BLaER1 treated with 17β-estradiol and CSF1 and Interleukin-3, amounts not matched to agents 10 nM and 100 nM (cell line): ENCODE measurements around the gene DDX1.
"Not testable (repeated sequence)": the region's sequence is repeated elsewhere in the genome, so short reads cannot be mapped to it uniquely, and the experiment has no call there.

Experiments
- H3K27ac ChIP-seq, 11 experiments: shearing (Covaris generic); formaldehyde crosslinking; 2 replicates each; pipeline ENCODE4 v1.8.1; 2022
- H3K27me3 ChIP-seq, 11 experiments: shearing (Covaris generic); formaldehyde crosslinking; 2 replicates each; pipeline ENCODE4 v1.8.1; 2022
- H3K36me3 ChIP-seq, 11 experiments: shearing (Covaris generic); formaldehyde crosslinking; 2 replicates each; pipeline ENCODE4 v1.8.1; 2022
- H3K4me1 ChIP-seq, 10 experiments: shearing (Covaris generic); formaldehyde crosslinking; 2 replicates each; pipeline ENCODE4 v1.8.1; 2022
- H3K4me2 ChIP-seq, 11 experiments: shearing (Covaris generic); formaldehyde crosslinking; 2 replicates each; pipeline ENCODE4 v1.8.1; 2022
- H3K4me3 ChIP-seq, 10 experiments: shearing (Covaris generic); formaldehyde crosslinking; 2 replicates each; pipeline ENCODE4 v1.8.1; 2022
- H3K9ac ChIP-seq, 11 experiments: shearing (Covaris generic); formaldehyde crosslinking; 2 replicates each; pipeline ENCODE4 v1.8.1; 2022
- H3K9me3 ChIP-seq, 11 experiments: shearing (Covaris generic); formaldehyde crosslinking; replicated peaks in 1 of 11; 2 replicates each; pipeline ENCODE4 v1.8.1; 2022
- H4K20me1 ChIP-seq, 11 experiments: shearing (Covaris generic); formaldehyde crosslinking; 2 replicates each; pipeline ENCODE4 v1.8.1; 2022
- Cebpa-rat ChIP-seq, 11 experiments: shearing (Covaris generic); IDR thresholded peaks; 2 replicates each; pipeline ENCODE4 v1.8.1; 2022

Gene DDX1

DNA sequence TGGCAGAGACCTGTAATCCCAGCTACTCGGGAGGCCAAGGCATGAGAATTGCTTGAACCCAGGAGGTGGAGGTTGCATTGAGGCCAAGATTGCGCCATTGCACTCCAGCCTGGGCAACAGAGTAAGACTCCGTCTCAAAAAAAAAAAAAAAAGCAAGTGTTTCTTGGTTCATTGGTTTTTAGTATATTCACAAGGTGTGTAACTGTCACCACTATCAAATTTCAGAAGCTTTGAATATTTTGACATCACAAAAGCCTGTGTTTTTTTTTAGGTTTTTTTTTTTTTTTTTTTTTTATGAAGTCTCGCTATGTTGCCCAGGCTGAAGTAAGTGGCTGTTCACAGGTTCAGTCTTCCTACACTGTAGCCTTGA is 16.7 kb downstream of the DDX1 start:
- Histone ChIP-seq H3K27me3 (no peaks in the 10 kb centered on the region), H3K4me1 (no peaks in the 10 kb centered on the region), H3K9me3 (peaks cover 5 to 11% (median 10%) of the 10 kb centered on the region in 11 experiments; a peak in 14 of 22 replicates), H3K4me2 (no peak overlapping the region), H4K20me1 (peaks cover 0 to 13% (median 3%) of the 10 kb centered on the region in 11 experiments; a peak in 6 of 22 replicates), H3K9ac (no peak overlapping the region), H3K4me3 (no peak overlapping the region), H3K36me3 (peaks cover 78 to 81% (median 79%) of the 10 kb centered on the region in 11 experiments), H3K27ac (no peak overlapping the region)
- no peak for TF ChIP-seq Cebpa-rat (IDR thresholded peaks at IDR 0.05)

DNA sequence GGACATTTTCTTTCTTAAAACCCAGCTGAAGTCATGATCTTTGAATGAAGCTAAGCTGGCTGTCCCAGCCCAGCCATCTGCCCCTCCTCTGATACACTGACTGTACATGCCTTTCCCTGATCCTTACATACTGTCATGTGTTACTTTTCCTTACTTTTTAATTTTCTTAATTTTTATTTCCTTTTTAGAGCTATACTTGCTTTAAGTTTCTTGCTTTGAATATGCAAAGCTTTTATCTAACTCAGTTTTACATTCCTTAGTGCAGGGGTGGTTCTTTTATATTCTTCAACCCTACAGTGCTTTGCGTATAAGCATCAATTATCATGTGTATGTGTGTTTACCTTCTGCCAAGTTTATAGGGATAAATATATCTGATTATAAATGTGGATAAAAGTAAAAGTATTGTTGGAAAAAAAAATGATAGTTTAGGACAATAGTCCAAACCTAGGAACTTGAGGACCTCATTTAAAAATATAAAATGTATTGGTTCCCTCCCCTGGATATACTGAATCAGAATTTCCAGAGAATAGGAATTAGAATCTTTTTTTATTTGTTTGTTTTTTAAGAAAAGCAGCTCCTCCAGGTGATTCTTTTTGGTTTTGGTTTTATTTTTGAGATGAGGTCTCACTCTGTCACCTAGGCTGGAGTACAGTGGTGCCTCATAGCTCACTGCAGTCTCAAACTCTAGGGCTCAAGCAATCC is 17.8 kb downstream of the DDX1 start:
- H3K4me2 ChIP-seq, result no peak overlapping the region
- H3K9me3 ChIP-seq, result peaks cover 5 to 11% (median 10%) of the 10 kb centered on the region in 11 experiments; a peak in 14 of 22 replicates
- H3K27ac ChIP-seq, result no peak overlapping the region
- no peaks in the 10 kb centered on the region for H3K27me3 ChIP-seq
- no peak for TF ChIP-seq Cebpa-rat (IDR thresholded peaks at IDR 0.05)
- H3K4me3 ChIP-seq, result no peak overlapping the region
- H3K4me1 ChIP-seq, result no peaks in the 10 kb centered on the region
- peaks cover 77 to 81% (median 79%) of the 10 kb centered on the region in 11 experiments for H3K36me3 ChIP-seq
- H3K9ac ChIP-seq, result no peak overlapping the region
- H4K20me1 ChIP-seq, result peaks cover 0 to 13% (median 3%) of the 10 kb centered on the region in 11 experiments; a peak in 6 of 22 replicates

DNA sequence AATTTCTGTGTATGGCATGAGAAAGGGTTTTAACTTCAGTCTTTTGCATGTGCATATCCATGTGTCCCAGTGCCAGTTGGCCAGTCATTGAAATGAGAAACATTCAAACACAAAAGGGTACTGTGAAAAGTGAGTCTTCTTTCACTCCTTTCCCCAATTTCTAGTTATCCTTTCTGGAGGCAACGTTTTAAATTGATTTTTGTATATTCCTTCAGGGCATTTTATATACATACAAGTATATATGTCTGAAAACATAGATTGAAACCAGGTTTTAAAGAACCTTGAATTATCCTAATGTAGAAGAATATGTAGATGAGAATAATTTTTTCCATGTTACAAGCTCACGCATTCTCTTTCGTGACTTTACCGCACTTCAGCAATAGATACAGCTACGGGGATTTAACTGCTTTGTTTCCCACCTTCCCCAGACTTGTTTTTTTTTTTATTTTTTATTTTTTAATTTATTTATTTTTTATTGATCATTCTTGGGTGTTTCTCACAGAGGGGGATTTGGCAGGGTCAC is 18.8 kb downstream of the DDX1 start:
- no peak for TF ChIP-seq Cebpa-rat (IDR thresholded peaks at IDR 0.05)
- no peaks in the 10 kb centered on the region for H3K4me1 ChIP-seq
- no peak overlapping the region for H3K4me3 ChIP-seq
- peaks cover 0 to 7% (median 0%) of the 10 kb centered on the region in 11 experiments; a peak in 4 of 22 replicates for H4K20me1 ChIP-seq
- H3K36me3 ChIP-seq, result peaks cover 77 to 81% (median 79%) of the 10 kb centered on the region in 11 experiments
- H3K27me3 ChIP-seq, result no peaks in the 10 kb centered on the region
- H3K27ac ChIP-seq, result no peak overlapping the region
- H3K4me2 ChIP-seq, result no peak overlapping the region
- no peak overlapping the region for H3K9ac ChIP-seq
- peaks cover 5 to 11% (median 10%) of the 10 kb centered on the region in 11 experiments; a peak in 14 of 22 replicates for H3K9me3 ChIP-seq

DNA sequence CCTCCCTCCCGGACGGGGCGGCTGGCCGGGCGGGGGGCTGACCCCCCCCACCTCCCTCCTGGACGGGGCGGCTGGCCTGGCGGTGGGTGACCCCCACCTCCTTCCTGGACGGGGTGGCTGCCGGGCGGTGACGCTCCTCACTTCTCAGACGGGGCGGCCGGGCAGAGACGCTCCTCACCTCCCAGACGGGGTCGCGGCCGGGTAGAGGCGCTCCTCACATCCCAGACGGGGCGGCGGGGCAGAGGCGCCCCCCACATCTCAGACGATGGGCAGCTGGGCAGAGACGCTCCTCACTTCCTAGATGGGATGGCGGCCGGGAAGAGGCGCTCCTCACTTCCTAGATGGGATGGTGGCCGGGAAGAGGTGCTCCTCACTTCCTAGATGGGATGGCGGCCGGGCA is 20.4 kb downstream of the DDX1 start:
- H3K27me3 ChIP-seq, H3K27ac ChIP-seq, H3K9ac ChIP-seq, H4K20me1 ChIP-seq, H3K4me3 ChIP-seq, H3K4me1 ChIP-seq, H3K4me2 ChIP-seq: not testable (repeated sequence)
- Histone ChIP-seq H3K36me3 (peaks cover 75 to 81% (median 79%) of the 10 kb centered on the region in 11 experiments), H3K9me3 (peaks cover 5 to 11% (median 10%) of the 10 kb centered on the region in 11 experiments; a peak in 14 of 22 replicates)

DNA sequence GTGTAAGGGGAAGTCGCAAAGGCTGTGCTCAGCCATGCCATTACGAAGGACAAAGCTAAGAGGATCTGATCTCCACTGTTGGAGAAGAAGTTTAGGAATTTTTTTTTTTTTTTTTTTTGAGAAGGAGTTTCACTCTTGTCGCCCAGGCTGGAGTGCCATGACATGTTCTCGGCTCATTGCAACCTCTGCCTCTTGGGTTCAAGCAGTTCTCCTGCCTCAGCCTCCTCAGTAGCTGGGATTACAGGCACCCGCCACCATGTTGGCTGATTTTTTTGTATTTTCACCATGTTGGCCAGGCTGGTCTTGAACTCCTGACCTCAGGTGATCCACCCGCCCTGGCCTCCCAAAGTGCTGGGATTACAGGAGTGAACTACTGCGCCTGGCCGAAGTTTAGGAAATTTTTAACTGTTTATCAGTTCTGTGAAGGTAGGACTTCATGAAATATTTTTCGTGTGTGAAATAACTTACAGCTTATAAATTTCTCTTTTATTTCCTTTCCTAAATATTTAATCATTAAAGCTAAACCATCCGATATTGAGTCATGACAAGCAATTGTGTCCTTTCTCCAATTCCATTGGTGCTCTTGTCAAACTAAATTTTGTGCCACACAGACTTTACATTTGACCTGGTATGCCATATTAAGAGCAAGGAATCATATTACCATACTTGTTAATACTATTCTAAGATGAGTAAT is 22.2 kb downstream of the DDX1 start:
- Histone ChIP-seq H3K27me3 (no peaks in the 10 kb centered on the region), H3K36me3 (peaks cover 67 to 81% (median 76%) of the 10 kb centered on the region in 11 experiments), H4K20me1 (peaks cover 0 to 14% (median 1%) of the 10 kb centered on the region in 11 experiments; a peak in 6 of 22 replicates), H3K4me3 (no peak overlapping the region), H3K4me1 (no peaks in the 10 kb centered on the region), H3K27ac (no peak overlapping the region), H3K9me3 (peaks cover 5 to 11% (median 10%) of the 10 kb centered on the region in 11 experiments; a peak in 14 of 22 replicates), H3K4me2 (no peak overlapping the region), H3K9ac (no peak overlapping the region)
- no peak for TF ChIP-seq Cebpa-rat (IDR thresholded peaks at IDR 0.05)

DNA sequence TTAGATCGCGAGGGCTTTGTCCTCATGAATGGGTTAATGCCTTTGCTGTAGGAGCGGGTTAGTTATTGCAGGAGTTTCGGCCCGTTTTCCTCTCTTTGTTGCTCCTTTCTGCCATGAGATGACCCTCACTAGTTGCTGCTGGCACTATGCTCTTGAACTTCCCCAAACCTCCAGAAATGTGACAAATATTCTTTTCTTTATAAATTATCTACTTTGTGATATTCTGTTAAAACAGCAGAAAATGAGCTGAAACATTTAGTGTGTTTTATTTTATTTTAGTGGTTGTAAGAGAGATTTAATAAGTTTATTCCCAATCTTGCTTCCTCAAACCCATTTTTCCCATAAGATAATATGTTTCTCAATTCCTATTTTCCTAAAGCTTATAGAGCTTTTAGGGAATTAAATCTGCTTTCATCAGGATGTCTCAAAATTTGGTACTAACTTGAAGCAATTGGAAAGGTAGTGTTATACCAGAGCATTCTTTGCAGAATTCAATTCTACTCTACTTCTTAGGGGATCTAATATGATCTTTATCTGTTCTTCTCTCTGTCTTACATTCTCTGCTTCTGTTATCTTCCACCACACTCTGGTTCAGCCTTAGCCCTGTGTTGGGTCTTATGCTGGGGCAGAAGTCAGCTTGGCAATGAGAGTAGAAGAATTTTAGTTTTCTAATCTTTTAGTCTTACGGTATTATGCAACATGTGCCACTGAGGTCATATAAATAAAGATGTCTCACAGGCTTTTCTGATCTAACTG is 23.1 kb downstream of the DDX1 start:
- H3K4me3 ChIP-seq, result no peak overlapping the region
- no peaks in the 10 kb centered on the region for H3K27me3 ChIP-seq
- H3K4me1 ChIP-seq, result no peaks in the 10 kb centered on the region
- no peak overlapping the region for H3K9ac ChIP-seq
- peaks cover 0 to 20% (median 9%) of the 10 kb centered on the region in 11 experiments; a peak in 7 of 22 replicates for H4K20me1 ChIP-seq
- peaks cover 67 to 81% (median 76%) of the 10 kb centered on the region in 11 experiments for H3K36me3 ChIP-seq
- TF ChIP-seq Cebpa-rat (IDR thresholded peaks at IDR 0.05), result no peak
- H3K27ac ChIP-seq, result no peak overlapping the region
- H3K9me3 ChIP-seq, result peaks cover 4 to 10% (median 9%) of the 10 kb centered on the region in 11 experiments; a peak in 14 of 22 replicates
- no peak overlapping the region for H3K4me2 ChIP-seq

DNA sequence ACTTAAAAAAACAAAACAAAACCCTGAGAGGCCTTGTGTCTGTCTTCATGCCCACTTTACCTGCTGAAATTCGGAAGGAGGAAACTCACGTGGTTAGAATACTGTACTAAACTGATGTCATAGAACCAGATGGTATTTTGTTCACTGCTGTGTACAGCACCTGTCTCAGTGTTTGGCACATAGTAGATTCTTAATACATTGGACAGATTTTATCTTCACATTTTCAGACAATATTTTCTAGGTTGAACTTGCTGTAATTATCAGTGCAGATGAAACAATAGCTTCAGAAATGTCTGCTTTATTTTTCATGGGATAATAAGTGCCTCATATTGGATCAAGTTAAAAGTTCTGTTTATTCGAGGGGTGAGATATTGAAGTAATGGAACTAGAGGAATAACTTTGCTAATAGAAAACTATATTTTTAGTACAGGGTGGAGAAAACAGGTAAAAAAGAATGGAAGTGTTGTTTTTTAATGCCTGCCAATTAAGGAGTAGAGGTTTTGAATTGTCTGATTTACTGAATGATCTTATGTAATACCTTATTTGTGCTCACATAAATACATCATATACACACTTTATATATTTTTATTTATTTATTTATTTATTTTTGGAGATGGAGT is 23.7 kb downstream of the DDX1 start:
- H3K36me3 ChIP-seq, result peaks cover 67 to 81% (median 76%) of the 10 kb centered on the region in 11 experiments
- H4K20me1 ChIP-seq, result peaks cover 0 to 20% (median 9%) of the 10 kb centered on the region in 11 experiments; a peak in 7 of 22 replicates
- H3K4me1 ChIP-seq, result no peaks in the 10 kb centered on the region
- no peaks in the 10 kb centered on the region for H3K27me3 ChIP-seq
- H3K9ac ChIP-seq, result no peak overlapping the region
- H3K9me3 ChIP-seq, result peaks cover 0 to 4% (median 2%) of the 10 kb centered on the region in 11 experiments; a peak in 12 of 22 replicates
- H3K27ac ChIP-seq, result no peak overlapping the region
- no peak overlapping the region for H3K4me2 ChIP-seq
- no peak overlapping the region for H3K4me3 ChIP-seq
- TF ChIP-seq Cebpa-rat (IDR thresholded peaks at IDR 0.05), result no peak

DNA sequence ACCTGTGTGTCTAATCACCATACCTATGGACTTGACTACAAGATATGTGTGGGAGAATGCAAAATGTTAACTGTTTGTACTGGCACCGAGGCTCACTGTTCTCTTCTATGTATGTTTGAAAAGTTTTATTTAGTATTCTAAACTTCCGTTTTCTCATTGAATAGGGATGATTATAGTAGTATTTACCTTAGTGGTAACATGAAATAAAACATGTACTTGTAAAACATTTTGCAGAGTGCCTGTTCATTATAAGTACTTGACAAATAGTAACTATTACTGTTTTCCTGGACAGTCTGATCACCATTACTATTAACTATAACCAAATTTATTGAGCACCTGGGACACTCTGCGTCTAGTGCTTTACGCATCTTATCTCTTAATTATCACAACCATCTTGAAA is 24.8 kb downstream of the DDX1 start:
- Histone ChIP-seq H3K27me3 (no peaks in the 10 kb centered on the region), H4K20me1 (peaks cover 0 to 20% (median 9%) of the 10 kb centered on the region in 11 experiments; a peak in 7 of 22 replicates), H3K4me2 (no peak overlapping the region), H3K9ac (no peak overlapping the region), H3K4me1 (no peaks in the 10 kb centered on the region), H3K36me3 (peaks cover 71 to 86% (median 82%) of the 10 kb centered on the region in 11 experiments), H3K27ac (no peak overlapping the region), H3K9me3 (no peaks in the 10 kb centered on the region; a peak in 1 of 22 replicates), H3K4me3 (no peak overlapping the region)
- no peak for TF ChIP-seq Cebpa-rat (IDR thresholded peaks at IDR 0.05)
